Middle frontal gyrus (tissue), 1 donor: ENCODE results near the gene PPARA.
"Not testable (repeated sequence)": the region's sequence is repeated elsewhere in the genome, so short reads cannot be mapped to it uniquely, and the experiment has no call there.

Experiments used
- DNase-seq: peaks from one replicate; pipeline ENCODE4 v3.0.0-alpha.2; 2015; ENCODE audit warnings: low spot score; ENCODE audit errors: extremely low spot score

The PPARA gene

DNA sequence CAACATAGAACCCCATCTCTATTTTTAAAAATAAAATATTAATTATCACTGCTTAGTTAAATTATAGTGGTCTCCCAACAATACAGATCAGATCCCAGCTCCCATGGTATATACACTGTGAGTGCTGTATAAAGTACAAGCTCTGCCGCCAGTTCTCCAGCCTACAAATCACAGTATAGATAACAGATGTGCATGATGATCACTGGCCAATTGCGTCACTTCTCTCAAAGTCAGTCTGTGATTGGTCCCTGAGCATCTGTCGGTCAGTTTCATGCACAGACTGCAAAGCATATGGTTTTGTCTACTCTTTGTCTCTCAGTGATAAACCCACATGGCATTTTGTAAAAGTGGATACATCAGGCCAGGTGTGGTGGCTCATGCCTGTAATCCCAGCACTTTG lies 15.7 kb downstream of the PPARA start:
- no peak for DNase-seq

DNA sequence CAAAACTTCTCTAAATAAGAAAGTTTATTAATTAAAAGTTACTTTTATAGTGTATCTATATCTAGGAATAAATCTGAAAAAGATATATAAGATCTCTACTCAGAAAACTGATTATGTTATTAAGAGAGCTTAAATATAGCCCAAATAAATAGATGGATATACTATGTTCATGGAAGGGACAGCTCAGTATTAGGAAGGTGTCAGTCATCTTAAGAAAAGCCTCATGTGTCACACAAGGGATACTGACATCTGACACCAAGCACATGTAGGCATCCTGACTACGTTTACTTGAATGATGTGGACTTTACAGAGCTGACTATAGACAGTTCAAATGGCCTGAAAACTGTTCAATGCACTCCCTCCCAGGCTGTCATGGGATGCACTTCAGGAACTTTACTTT lies 19.3 kb downstream of the PPARA start:
- DNase-seq: no peak

DNA sequence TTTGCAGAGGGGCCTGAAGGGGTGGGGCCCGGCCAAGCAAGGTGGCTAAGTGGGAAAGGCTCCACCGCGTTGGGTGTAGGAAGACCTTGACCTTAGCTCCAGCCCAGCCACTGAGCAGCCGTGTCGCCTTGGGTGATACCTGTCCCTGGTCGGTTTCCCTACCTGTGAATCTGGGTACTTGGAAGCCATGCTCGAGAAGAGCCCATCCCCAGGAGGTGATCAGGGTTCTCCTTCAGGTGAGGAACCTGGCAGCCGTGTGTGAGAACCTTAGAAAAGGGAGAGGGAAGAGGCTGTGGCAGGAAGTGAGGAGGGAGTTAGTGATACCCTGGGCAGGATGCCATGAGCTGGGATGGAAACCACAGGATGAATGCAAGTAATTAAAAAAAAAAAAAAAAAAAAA lies 21.6 kb downstream of the PPARA start:
- DNase-seq: no peak

DNA sequence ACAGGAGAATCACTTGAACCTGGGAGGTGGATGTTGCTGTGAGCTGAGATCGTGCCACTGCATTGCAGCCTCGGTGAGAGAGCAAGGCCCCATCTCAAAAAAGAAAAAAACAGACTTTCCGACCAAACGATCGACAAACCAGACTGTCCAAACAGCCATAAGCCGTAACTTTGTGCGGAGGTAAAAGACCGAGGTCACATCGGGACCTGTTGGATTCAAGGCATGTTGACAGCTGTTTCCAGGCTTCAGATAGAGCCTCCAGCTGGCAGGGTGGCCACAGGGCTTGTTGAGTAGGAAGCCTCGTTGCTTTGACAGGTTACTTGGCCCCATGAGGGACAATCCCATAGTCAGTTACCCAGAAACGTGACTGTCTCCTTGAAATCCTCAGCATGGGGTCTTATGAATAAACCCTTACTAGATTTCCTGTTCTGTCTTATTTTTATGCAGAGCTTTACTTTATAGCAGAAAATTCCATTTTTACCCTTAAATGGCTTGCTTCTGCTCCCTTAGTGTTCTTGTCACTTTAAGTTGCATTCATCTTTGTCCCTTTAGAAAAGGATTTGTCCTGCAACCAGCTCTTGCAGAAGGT lies 22.3 kb downstream of the PPARA start:
- DNase-seq: no peak

DNA sequence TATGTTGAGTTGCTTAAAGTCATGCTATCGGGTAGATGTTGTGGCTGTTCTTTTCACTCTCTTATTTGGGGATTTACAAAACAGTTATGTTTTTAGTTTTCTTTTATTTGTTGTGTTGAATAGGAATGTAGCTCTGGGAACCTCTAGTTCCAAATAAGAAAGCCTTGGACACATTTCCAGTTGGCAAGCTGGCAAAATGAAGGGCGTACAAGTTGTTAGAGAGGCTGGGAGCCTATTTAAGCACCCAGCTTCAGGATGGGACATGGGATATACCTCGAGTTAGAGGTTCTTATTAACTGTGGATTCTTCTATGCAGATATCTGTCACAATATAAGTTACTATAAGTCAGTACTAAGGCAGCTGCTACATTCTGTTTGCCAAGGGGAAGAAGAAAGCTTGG lies 22.8 kb downstream of the PPARA start:
- no peak for DNase-seq

GRCh38 chr22:46175631-46176030 lies 25.3 kb downstream of the PPARA start:
- no peak for DNase-seq

GRCh38 chr22:46176508-46177003 lies 26.2 kb downstream of the PPARA start:
- no peak for DNase-seq

DNA sequence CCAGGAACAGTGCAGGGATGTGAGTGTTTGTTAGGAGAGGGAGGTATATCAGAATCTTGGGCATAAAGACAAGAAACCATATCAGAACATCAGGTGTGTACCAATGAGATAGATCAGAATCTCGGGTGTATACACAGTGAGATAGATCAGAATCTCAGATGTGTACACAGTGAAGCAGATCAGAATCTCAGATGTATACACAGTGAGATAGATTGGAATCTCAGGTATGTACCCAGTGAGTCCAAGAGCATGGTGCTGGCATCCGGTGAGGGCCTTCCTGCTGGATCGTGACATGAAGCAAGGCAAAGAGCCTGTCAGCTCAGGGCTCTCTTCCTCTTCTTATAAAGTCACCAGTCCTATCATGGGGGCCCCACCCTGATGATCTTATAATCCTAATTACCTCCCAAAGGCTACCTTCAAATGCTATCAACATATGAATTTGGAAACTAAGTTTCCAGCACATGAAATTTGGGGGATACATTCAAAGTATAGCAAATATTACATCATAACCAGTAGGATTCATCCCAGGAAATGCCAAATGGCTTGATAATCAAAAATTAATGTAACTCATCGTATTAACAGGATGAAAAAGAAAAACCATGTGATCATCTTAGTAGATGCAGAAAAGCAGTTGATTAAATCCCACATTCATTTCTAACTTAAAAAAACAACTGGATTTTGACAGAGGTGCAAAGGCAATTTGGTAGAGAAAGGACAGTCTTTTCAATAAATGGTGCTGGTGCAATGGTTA lies 28.6 kb downstream of the PPARA start:
- DNase-seq: no peak

DNA sequence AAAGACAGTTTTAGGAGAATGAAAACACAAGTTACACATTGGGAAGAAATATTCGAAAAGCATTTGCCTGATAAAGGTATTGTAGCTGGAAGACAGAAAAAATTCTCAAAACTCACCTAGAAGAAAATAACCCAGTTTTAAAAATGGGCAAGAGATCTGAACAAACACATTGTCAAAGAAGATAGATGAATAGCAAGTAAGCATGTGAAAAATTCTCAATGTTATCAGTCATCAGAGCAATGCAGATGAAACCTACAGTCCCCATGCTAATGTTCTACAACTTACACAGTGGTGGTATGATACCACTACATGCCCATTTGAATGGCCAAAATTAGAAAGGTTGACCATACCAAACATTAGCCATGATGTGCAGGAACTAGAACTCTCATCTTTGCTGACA lies 29.4 kb downstream of the PPARA start:
- DNase-seq: no peak

DNA sequence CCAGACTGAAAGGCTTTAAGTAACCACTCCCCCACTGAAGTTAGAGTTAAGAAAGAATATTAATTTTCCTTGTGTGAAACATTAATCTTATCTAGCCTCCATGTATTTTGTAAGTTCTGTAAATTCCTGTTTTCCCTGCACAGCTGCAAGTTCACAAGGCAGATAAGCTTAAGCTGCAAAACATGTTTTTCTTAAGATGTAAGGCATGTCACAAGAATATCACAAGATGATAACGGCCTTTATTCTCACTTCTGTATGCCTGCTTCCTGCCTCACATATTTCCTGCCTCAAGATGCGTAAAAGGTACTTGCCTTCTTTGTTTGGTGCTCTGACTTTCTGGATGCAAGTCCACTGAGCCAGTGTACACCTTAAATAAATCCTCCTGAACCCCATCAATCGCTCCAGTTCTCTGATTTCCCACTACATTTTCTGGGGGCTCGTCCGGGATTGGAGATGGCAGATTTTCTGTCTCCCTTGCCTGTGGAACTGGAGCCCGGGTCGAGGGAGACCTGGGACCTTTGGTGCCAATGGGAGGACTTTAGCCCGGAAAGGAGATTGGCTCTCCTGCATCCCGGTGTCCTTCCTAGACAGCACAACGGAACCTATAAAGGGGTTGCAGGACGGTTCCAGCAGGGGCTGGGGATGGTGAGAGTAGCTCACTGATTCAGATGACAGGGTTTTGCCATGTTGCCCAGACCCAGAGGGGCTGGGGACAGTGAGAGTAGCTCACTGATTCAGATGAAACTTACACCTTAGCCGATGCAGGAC lies 30.2 kb downstream of the PPARA start:
- no peak for DNase-seq

DNA sequence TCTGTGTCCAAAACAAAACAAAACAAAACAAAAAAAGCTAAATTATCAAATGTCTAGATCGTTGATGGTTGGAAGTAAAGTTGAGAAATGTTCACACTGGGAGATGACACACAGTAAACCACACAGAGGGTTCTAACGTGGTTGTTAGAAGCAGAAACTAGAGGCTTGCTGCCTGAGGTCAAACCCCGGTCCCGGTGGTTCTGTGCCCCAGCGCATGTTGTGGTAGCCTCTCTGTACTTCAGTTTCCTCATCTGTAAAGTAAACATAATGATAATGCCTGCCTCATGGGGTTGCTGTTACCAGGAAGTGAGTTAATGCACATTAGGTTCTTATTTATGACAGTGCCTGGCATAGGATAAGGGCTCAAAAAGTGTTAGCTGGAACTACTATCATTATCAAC lies 33.4 kb downstream of the PPARA start:
- DNase-seq: no peak

DNA sequence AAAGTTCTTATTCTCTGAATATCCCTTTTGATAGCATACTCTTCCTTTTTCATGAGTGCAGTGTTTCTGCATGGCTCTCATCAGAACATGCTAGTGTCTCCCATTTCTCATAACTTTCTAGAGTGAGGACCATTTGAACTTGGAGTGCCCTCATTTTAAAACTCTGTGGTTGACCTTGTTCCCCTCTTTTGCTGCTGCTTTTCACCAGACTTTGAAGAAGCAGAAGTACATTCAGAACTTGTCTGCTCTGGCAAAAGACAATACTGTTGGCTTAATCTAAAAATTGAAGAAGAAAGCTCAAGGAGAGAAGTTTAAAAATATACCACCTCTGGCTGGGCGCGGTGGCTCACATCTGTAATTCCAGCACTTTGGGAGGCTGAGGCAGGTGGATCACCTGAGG lies 35.0 kb downstream of the PPARA start:
- DNase-seq: no peak

GRCh38 chr22:46187862-46188261 lies 37.5 kb downstream of the PPARA start:
- no peak for DNase-seq

GRCh38 chr22:46192210-46192993 lies 42.1 kb downstream of the PPARA start:
- DNase-seq: no peak

DNA sequence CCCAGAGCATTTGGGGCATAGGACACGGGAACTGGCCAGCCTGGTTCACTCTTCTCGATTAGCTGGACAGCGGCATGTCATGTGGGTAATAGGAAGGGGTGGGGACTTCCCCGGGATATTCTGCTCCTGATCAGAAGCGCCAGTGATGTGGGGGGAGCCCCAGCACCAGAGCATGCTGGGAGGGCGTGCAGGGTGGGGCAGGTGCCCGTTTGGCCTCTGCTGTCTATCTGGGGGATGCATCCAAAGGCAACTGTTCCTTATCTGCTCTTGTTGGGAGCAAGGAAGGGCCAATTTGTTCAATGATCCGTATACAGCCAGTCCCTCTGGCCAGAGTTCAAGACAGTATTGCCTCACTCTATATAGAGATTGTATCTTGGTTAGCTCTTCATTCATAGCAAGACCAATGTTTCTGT lies 43.6 kb downstream of the PPARA start:
- DNase-seq: no peak

- no peak for DNase-seq
Observed at GRCh38 chr22:46195487-46196165, 45.3 kb downstream of the PPARA start.

- no peak for DNase-seq
Observed at GRCh38 chr22:46196278-46196677, 46.0 kb downstream of the PPARA start.

DNA sequence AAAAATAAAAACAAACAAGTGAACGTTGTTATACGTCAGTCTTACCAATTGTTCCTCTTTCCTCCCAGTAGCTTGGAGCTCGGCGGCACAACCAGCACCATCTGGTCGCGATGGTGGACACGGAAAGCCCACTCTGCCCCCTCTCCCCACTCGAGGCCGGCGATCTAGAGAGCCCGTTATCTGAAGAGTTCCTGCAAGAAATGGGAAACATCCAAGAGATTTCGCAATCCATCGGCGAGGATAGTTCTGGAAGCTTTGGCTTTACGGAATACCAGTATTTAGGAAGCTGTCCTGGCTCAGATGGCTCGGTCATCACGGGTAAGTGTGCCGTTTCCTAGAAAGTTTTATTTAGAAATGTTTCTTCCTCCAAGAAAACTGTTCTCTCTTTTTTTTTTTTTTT lies 47.9 kb downstream of the PPARA start:
- no peak for DNase-seq

DNA sequence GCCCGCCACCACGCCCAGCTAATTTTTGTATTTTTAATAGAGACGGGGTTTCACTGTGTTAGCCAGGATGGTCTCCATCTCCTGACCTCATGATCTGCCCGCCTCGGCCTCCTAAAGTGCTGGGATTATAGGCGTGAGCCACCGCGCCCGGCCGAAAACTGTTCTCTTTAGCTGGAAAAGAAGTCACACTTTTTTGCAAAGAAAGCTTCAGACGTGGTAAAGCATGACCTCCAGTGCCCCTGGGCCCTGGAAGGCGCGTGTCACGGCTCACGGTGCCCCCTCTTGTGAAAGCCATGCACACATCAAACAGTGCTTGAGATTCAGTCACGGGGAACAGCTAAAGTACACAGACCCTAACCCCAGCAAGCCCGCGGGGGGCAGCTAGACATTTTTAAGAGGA lies 48.5 kb downstream of the PPARA start:
- DNase-seq: not testable (repeated sequence)

DNA sequence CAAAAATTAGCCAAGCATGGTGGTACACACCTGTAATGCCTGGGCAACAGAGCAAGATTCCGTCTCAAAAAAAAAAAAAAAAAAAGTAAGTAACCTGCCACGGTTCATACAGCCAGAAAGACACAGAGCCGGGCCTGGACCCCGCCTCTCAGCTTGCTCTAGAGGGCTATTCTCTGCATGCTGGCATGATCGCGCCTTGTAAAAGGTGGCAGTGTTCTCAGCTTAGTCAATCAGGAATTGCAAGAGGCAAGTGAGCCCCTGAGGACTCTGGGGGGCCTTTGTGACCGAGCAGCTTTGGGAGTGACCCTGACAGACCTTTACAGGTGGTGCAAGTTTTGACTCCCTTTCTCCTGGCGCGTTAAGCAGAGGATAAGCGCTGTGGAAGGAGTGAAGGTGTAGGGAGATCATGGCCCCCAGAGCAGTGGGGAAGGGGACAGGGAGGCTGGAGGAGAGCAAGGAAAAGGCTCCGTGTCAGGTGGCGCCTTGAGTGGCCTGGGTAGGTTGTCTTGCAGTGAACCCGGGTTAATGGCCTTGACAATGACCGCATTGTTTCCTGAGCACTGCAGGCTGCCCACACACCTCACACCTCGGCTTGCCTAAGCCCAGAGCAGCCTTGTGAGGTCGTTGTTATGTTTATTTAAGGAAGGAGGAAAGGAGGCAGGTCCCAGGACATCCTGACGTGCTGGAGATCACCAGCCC lies 50.9 kb downstream of the PPARA start:
- no peak for DNase-seq
